ENCODE results near the gene NDUFAB1.
"Not testable (repeated sequence)": the region's sequence is repeated elsewhere in the genome, so short reads cannot be mapped to it uniquely, and the experiment has no call there.

Gene NDUFAB1

DNA sequence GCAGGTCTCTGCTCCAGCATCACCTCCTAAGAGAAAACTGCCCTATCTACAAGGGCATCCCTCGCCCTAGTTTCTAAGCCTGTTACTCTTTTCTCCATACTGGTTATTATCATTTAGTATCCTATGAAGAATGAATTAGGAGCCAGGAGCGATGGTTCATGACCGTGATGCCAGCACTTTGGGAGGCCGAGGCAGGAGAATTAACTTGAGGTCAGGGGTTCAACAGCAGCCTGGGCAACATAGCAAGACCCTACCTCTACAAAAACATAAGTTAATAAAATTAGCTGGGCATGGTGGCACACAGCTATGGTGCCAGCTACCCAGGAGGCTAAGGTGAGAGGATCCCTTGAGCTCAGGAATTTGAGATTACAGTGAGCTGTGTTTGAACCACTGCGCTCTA, 46.2 kb downstream of the NDUFAB1 start:
- DNase-seq: no peak

GRCh38 chr16:23544436-23544835, 51.7 kb downstream of the NDUFAB1 start:
- no peak for DNase-seq

GRCh38 chr16:23540817-23541178, 55.3 kb downstream of the NDUFAB1 start:
- DNase-seq: not testable (repeated sequence)

GRCh38 chr16:23539984-23540816, 55.9 kb downstream of the NDUFAB1 start:
- DNase-seq: no peak

GRCh38 chr16:23538919-23539278, 57.2 kb downstream of the NDUFAB1 start:
- no peak for DNase-seq

GRCh38 chr16:23537390-23537789, 58.7 kb downstream of the NDUFAB1 start:
- DNase-seq: no peak

DNA sequence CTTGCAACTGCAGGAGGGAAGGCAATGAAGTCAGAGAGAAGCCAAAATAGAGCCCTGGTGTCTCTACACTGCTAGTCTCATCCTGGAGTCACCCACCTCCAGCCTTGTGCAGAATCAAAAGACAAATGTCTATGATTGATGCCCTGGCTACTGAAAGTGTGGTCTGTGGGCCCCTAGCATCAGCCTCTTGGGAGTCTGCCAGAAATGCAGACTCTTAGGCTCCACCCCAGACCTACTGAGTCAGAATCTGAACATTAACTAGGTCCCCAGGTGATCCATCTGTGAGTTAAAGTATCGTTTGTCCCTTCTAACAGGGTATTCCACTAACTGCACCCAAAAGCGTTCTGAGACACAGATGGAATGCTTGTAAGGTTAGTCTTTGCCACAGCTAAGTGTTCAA, 60.2 kb downstream of the NDUFAB1 start:
- no peak for DNase-seq

DNA sequence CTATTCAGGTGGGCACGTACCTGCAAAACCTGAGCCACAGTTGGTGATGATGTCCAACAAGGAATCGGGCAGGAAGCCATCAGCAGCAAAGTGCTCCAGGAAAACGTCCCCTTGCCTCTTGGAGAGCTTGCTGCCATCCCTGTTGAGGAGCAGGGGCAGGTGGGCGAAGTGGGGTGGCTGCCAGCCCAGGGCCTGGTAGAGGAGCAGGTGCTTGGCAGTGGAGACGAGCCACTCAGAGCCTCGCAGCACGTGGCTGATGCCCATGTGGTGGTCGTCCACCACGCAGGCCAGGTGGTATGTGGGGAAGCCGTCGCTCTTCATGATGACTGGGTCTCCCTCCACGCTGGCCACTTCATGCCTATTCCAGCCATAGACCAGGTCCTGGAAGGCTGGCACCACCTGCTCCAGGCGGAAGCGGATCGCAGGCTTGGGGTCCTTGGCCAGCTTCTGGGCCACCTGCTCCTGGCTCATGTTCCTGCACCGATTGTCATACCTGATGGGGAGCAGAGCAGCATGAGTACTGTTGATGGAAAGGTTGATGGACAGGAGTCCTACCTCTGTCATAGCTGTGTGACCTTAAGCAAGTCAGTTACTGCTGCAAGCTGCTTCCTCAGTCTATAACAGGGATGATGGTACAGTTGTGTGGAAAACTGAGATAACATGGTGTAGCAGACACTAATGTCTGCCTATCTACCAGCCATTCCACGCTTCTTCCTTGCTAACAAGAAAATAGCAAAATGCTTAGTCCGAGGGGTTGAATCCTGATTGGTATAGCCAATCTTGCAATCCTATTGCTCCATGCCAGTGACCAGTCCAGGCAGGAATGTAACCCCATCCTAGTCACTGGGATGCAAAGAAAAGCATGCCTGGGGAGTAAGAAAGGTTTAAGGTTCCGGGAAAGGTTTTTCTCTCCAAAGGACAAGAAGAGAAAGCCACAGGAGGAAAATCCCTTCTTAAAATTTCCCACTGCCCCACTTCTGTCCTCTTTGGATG, 61.0 kb downstream of the NDUFAB1 start:
- DNase-seq: no peak

GRCh38 chr16:23532448-23532847, 63.7 kb downstream of the NDUFAB1 start:
- no peak for DNase-seq

Measured in CD4-positive, alpha-beta T cell treated with Interleukin-4 for 4 hours (primary cell).